Neural crest cell (in vitro differentiated cells): Measurements from ENCODE around the gene ZNF277. TPM values are rescaled to one million over a fixed set of nuclear protein-coding genes. Genes with fewer than 3 reads are reported as not detected.
A peak's percentile ranks its signal among the peaks of the same experiment; 100 is the strongest.

ENCODE experiments used
- DNase-seq: peaks from one replicate; pipeline ENCODE4 v3.0.0; 2021; ENCODE audit warnings: low read depth, mixed read lengths, low spot score
- H3K27ac Mint-ChIP-seq: one replicate; pipeline ENCODE4 v1.8.0; 2021; ENCODE audit warnings: mild to moderate bottlenecking, mixed read lengths; ENCODE audit not compliant: unreplicated experiment
- H3K27me3 Mint-ChIP-seq: 2 replicates; pipeline ENCODE4 v1.8.0; 2021; ENCODE audit warnings: low read depth, mild to moderate bottlenecking, mixed read lengths
- H3K36me3 Mint-ChIP-seq: 2 replicates; pipeline ENCODE4 v1.8.0; 2021; ENCODE audit warnings: low read depth, mild to moderate bottlenecking, mixed read lengths
- H3K4me1 Mint-ChIP-seq: 2 replicates; pipeline ENCODE4 v1.8.0; 2021; ENCODE audit warnings: mixed read lengths
- H3K4me3 Mint-ChIP-seq: one replicate; pipeline ENCODE4 v1.8.0; 2021; ENCODE audit warnings: mild to moderate bottlenecking, mixed read lengths
- H3K9me3 Mint-ChIP-seq: 2 replicates; pipeline ENCODE4 v1.8.0; 2021; ENCODE audit warnings: mixed read lengths
- CTCF ChIP-seq: fragments of 200-600 bp; sonication (generic); conservative IDR thresholded peaks from 2 replicates; pipeline ENCODE4 v1.5.0; 2021; ENCODE audit warnings: antibody characterized with exemption, mild to moderate bottlenecking
- long read RNA-seq: library from polyadenylated mRNA; unstranded; transcript quantifications from one replicate; pipeline ENCODE4 v2.0.0, GENCODE V29; 2020
- total RNA-seq: library from RNA; stranded (reverse); gene quantifications from 2 replicates; pipeline ENCODE4 v1.2.1, GENCODE V29; 2021

Gene ZNF277
- total RNA-seq, result 20.2 and 20.9 TPM in 2 replicates
- long read RNA-seq, transcript ZNF277-201 (12 exons, 1,849 nt), result major isoform, 100 of 111 reads
- long read RNA-seq, partial matches to known transcripts, result 2 of 111 reads
- long read RNA-seq, other reads (novel, unspliced or antisense), result 5 of 111 reads

- peak; percentile 99 for DNase-seq
- Mint-ChIP-seq H3K4me3 (peak within 1 kb of the TSS; percentile 96), H3K4me1 (peaks cover 39% of the 10 kb centered on the region), H3K36me3 (no peaks in the 10 kb centered on the region), H3K9me3 (no peaks in the 10 kb centered on the region), H3K27ac (peak within 1 kb of the TSS; percentile 97), H3K27me3 (no peaks in the 10 kb centered on the region)
- no peak for TF ChIP-seq CTCF
These were observed at the start of gene ZNF277, which contains the start of gene DOCK4 for GRCh38 chr7:112206238-112206990. ZNF277 (plus strand) TSS chr7:112206695; CDS start chr7:112206717, 22 bp downstream. DOCK4 (minus strand) TSS chr7:112206399; CDS start chr7:112206138, 261 bp downstream.

GRCh38 chr7:112157072-112157471 lies 49.4 kb upstream of the ZNF277 start:
- no peaks in the 10 kb centered on the region for H3K9me3 Mint-ChIP-seq
- H3K27me3 Mint-ChIP-seq, result no peaks in the 10 kb centered on the region
- TF ChIP-seq CTCF, result no peak
- peaks cover 28% of the 10 kb centered on the region for H3K4me1 Mint-ChIP-seq
- H3K4me3 Mint-ChIP-seq, result no peak overlapping the region
- no peak overlapping the region for H3K27ac Mint-ChIP-seq
- DNase-seq, result no peak
- H3K36me3 Mint-ChIP-seq, result no peaks in the 10 kb centered on the region

- Mint-ChIP-seq H3K36me3 (no peaks in the 10 kb centered on the region), H3K4me3 (no peak overlapping the region), H3K27me3 (no peaks in the 10 kb centered on the region), H3K27ac (no peak overlapping the region), H3K9me3 (no peaks in the 10 kb centered on the region), H3K4me1 (peaks cover 42% of the 10 kb centered on the region)
- TF ChIP-seq CTCF, result no peak
- DNase-seq, result no peak
These were observed 47.1 kb upstream of the ZNF277 start for GRCh38 chr7:112159351-112159750.

- no peak overlapping the region for H3K27ac Mint-ChIP-seq
- peaks cover 42% of the 10 kb centered on the region for H3K4me1 Mint-ChIP-seq
- no peak for DNase-seq
- no peaks in the 10 kb centered on the region for H3K36me3 Mint-ChIP-seq
- no peaks in the 10 kb centered on the region for H3K9me3 Mint-ChIP-seq
- peak overlapping the region; percentile 9 for H3K4me3 Mint-ChIP-seq
- no peak for TF ChIP-seq CTCF
- no peaks in the 10 kb centered on the region for H3K27me3 Mint-ChIP-seq
These were observed 46.2 kb upstream of the ZNF277 start for GRCh38 chr7:112160130-112160770.

GRCh38 chr7:112160771-112161150 lies 45.7 kb upstream of the ZNF277 start:
- H3K9me3 Mint-ChIP-seq, result no peaks in the 10 kb centered on the region
- DNase-seq, result no peak
- no peaks in the 10 kb centered on the region for H3K36me3 Mint-ChIP-seq
- H3K4me3 Mint-ChIP-seq, result peak overlapping the region; percentile 9
- no peaks in the 10 kb centered on the region for H3K27me3 Mint-ChIP-seq
- H3K27ac Mint-ChIP-seq, result no peak overlapping the region
- peaks cover 42% of the 10 kb centered on the region for H3K4me1 Mint-ChIP-seq
- no peak for TF ChIP-seq CTCF
